ENCODE data around the gene DUSP18. TPM values are rescaled to one million over a fixed set of nuclear protein-coding genes. Genes with fewer than 3 reads are reported as not detected.

The DUSP18 gene
- polyA plus RNA-seq, 4 donors: 4.3 to 9.4 (median 7.7) TPM

- H3K36me3 ChIP-seq (ENCODE audit: control insufficient read depth in 3 of 3, insufficient read depth in 2 of 3, low read depth in 1 of 3, low read length in 3 of 3): no peaks in the 10 kb centered on the region
- no peaks in the 10 kb centered on the region for H3K27me3 ChIP-seq (ENCODE audit: control insufficient read depth in 3 of 3, insufficient read depth in 3 of 3, low read length in 3 of 3)
- FAIRE-seq: no peak
- WGBS, 3 donors: 97 to 100% (median 100%) methylated on average over 1 of the region's 1 CpG
- no peak for DNase-seq
- no peak overlapping the region for H3K4me3 ChIP-seq (ENCODE audit: low read depth in 1 of 3, low read length in 3 of 3)
- H3K9me3 ChIP-seq (ENCODE audit: control insufficient read depth in 2 of 2, insufficient read depth in 1 of 2, low read depth in 1 of 2, low read length in 1 of 2): no peaks in the 10 kb centered on the region
- no peaks in the 10 kb centered on the region for H3K4me1 ChIP-seq (ENCODE audit: control insufficient read depth in 3 of 3, insufficient read depth in 2 of 3, low read depth in 1 of 3, low read length in 2 of 3)
- no peak overlapping the region for H3K27ac ChIP-seq (ENCODE audit: low read depth in 1 of 3, low read length in 2 of 3)
Measured at GRCh38 chr22:30701872-30702271, 34.2 kb upstream of the DUSP18 start.

- peaks cover 0 to 5% (median 0%) of the 10 kb centered on the region in 3 donors for H3K4me1 ChIP-seq (ENCODE audit: control insufficient read depth in 3 of 3, insufficient read depth in 2 of 3, low read depth in 1 of 3, low read length in 2 of 3)
Measured at GRCh38 chr22:30697975-30698374, 30.3 kb upstream of the DUSP18 start.

GRCh38 chr22:30695871-30696655 is 28.4 kb upstream of the DUSP18 start:
- peaks cover 0 to 5% (median 0%) of the 10 kb centered on the region in 3 donors for H3K4me1 ChIP-seq (ENCODE audit: control insufficient read depth in 3 of 3, insufficient read depth in 2 of 3, low read depth in 1 of 3, low read length in 2 of 3)
- DNase-seq: no peak
- H3K27me3 ChIP-seq (ENCODE audit: control insufficient read depth in 3 of 3, insufficient read depth in 3 of 3, low read length in 3 of 3): peaks cover 0 to 4% (median 0%) of the 10 kb centered on the region in 3 donors
- 77 to 91% (median 86%) methylated on average over 7 of the region's 7 CpGs for WGBS, 3 donors
- H3K36me3 ChIP-seq (ENCODE audit: control insufficient read depth in 3 of 3, insufficient read depth in 2 of 3, low read depth in 1 of 3, low read length in 3 of 3): no peaks in the 10 kb centered on the region
- no peak for FAIRE-seq
- H3K4me3 ChIP-seq (ENCODE audit: low read depth in 1 of 3, low read length in 3 of 3): no peak overlapping the region
- no peaks in the 10 kb centered on the region for H3K9me3 ChIP-seq (ENCODE audit: control insufficient read depth in 2 of 2, insufficient read depth in 1 of 2, low read depth in 1 of 2, low read length in 1 of 2)
- H3K27ac ChIP-seq (ENCODE audit: low read depth in 1 of 3, low read length in 2 of 3): no peak overlapping the region

More at GRCh38 chr22:30697975-30698374, 30.3 kb upstream of the DUSP18 start:
- no peaks in the 10 kb centered on the region for H3K9me3 ChIP-seq (ENCODE audit: control insufficient read depth in 2 of 2, insufficient read depth in 1 of 2, low read depth in 1 of 2, low read length in 1 of 2)
- DNase-seq (no peak), FAIRE-seq (no peak)
- H3K36me3 ChIP-seq (ENCODE audit: control insufficient read depth in 3 of 3, insufficient read depth in 2 of 3, low read depth in 1 of 3, low read length in 3 of 3): no peaks in the 10 kb centered on the region
- H3K4me3 ChIP-seq (ENCODE audit: low read depth in 1 of 3, low read length in 3 of 3): no peak overlapping the region
- no peak overlapping the region for H3K27ac ChIP-seq (ENCODE audit: low read depth in 1 of 3, low read length in 2 of 3)
- peaks cover 0 to 4% (median 0%) of the 10 kb centered on the region in 3 donors for H3K27me3 ChIP-seq (ENCODE audit: control insufficient read depth in 3 of 3, insufficient read depth in 3 of 3, low read length in 3 of 3)
- WGBS, 3 donors: 78 to 91% (median 84%) methylated on average over 7 of the region's 7 CpGs

GRCh38 chr22:30695351-30695851 is 27.7 kb upstream of the DUSP18 start:
- 48 to 73% (median 69%) methylated on average over 13 to 15 of the region's 15 CpGs for WGBS, 3 donors
- no peak for FAIRE-seq
- H3K27ac ChIP-seq (ENCODE audit: low read depth in 1 of 3, low read length in 2 of 3): no peak overlapping the region

GRCh38 chr22:30694640-30695350 is 27.1 kb upstream of the DUSP18 start, which contains the start of gene OSBP2:
TSS of gene OSBP2 (plus strand) at chr22:30694874. CDS start at chr22:30694910, 36 bp downstream.
- Histone ChIP-seq H3K4me3 (ENCODE audit: low read depth in 1 of 3, low read length in 3 of 3) (peak within 1 kb of the TSS; percentile 23 to 66 (median 63)), H3K9me3 (ENCODE audit: control insufficient read depth in 2 of 2, insufficient read depth in 1 of 2, low read depth in 1 of 2, low read length in 1 of 2) (no peaks in the 10 kb centered on the region), H3K36me3 (ENCODE audit: control insufficient read depth in 3 of 3, insufficient read depth in 2 of 3, low read depth in 1 of 3, low read length in 3 of 3) (no peaks in the 10 kb centered on the region), H3K27me3 (ENCODE audit: control insufficient read depth in 3 of 3, insufficient read depth in 3 of 3, low read length in 3 of 3) (peaks cover 0 to 4% (median 0%) of the 10 kb centered on the region in 3 donors), H3K27ac (ENCODE audit: low read depth in 1 of 3, low read length in 2 of 3) (peak within 1 kb of the TSS in 2 of 3 donors; percentile 51 to 73), H3K4me1 (ENCODE audit: control insufficient read depth in 3 of 3, insufficient read depth in 2 of 3, low read depth in 1 of 3, low read length in 2 of 3) (peaks cover 0 to 5% (median 0%) of the 10 kb centered on the region in 3 donors)
- 1 to 7% (median 2%) methylated on average over 43 to 88 of the region's 88 CpGs for WGBS, 3 donors
- FAIRE-seq (no peak), DNase-seq (peak; percentile 39 to 61)

More at GRCh38 chr22:30695351-30695851, 27.7 kb upstream of the DUSP18 start:
- DNase-seq: no peak
- Histone ChIP-seq H3K4me3 (ENCODE audit: low read depth in 1 of 3, low read length in 3 of 3) (peak overlapping the region in 2 of 3 donors; percentile 63 to 66), H3K36me3 (ENCODE audit: control insufficient read depth in 3 of 3, insufficient read depth in 2 of 3, low read depth in 1 of 3, low read length in 3 of 3) (no peaks in the 10 kb centered on the region), H3K4me1 (ENCODE audit: control insufficient read depth in 3 of 3, insufficient read depth in 2 of 3, low read depth in 1 of 3, low read length in 2 of 3) (peaks cover 0 to 5% (median 0%) of the 10 kb centered on the region in 3 donors), H3K9me3 (ENCODE audit: control insufficient read depth in 2 of 2, insufficient read depth in 1 of 2, low read depth in 1 of 2, low read length in 1 of 2) (no peaks in the 10 kb centered on the region), H3K27me3 (ENCODE audit: control insufficient read depth in 3 of 3, insufficient read depth in 3 of 3, low read length in 3 of 3) (peaks cover 0 to 4% (median 0%) of the 10 kb centered on the region in 3 donors)

- Histone ChIP-seq H3K27ac (ENCODE audit: low read depth in 1 of 3, low read length in 2 of 3) (peak overlapping the region in 2 of 3 donors; percentile 51 to 73), H3K4me1 (ENCODE audit: control insufficient read depth in 3 of 3, insufficient read depth in 2 of 3, low read depth in 1 of 3, low read length in 2 of 3) (peaks cover 0 to 5% (median 0%) of the 10 kb centered on the region in 3 donors), H3K27me3 (ENCODE audit: control insufficient read depth in 3 of 3, insufficient read depth in 3 of 3, low read length in 3 of 3) (peaks cover 0 to 4% (median 0%) of the 10 kb centered on the region in 3 donors), H3K36me3 (ENCODE audit: control insufficient read depth in 3 of 3, insufficient read depth in 2 of 3, low read depth in 1 of 3, low read length in 3 of 3) (no peaks in the 10 kb centered on the region), H3K9me3 (ENCODE audit: control insufficient read depth in 2 of 2, insufficient read depth in 1 of 2, low read depth in 1 of 2, low read length in 1 of 2) (no peaks in the 10 kb centered on the region), H3K4me3 (ENCODE audit: low read depth in 1 of 3, low read length in 3 of 3) (peak overlapping the region; percentile 17 to 63 (median 52))
- peak; percentile 49 to 85 for DNase-seq
- 0 to 1% (median 1%) methylated on average over 21 to 37 of the region's 38 CpGs for WGBS, 3 donors
- FAIRE-seq: no peak
Measured at GRCh38 chr22:30694171-30694639, 26.5 kb upstream of the DUSP18 start.

GRCh38 chr22:30691204-30691603 is 23.5 kb upstream of the DUSP18 start:
- Histone ChIP-seq H3K27ac (ENCODE audit: low read depth in 1 of 3, low read length in 2 of 3) (no peak overlapping the region), H3K27me3 (ENCODE audit: control insufficient read depth in 3 of 3, insufficient read depth in 3 of 3, low read length in 3 of 3) (peaks cover 0 to 4% (median 0%) of the 10 kb centered on the region in 3 donors), H3K4me3 (ENCODE audit: low read depth in 1 of 3, low read length in 3 of 3) (no peak overlapping the region), H3K4me1 (ENCODE audit: control insufficient read depth in 3 of 3, insufficient read depth in 2 of 3, low read depth in 1 of 3, low read length in 2 of 3) (peaks cover 0 to 5% (median 0%) of the 10 kb centered on the region in 3 donors), H3K9me3 (ENCODE audit: control insufficient read depth in 2 of 2, insufficient read depth in 1 of 2, low read depth in 1 of 2, low read length in 1 of 2) (no peaks in the 10 kb centered on the region), H3K36me3 (ENCODE audit: control insufficient read depth in 3 of 3, insufficient read depth in 2 of 3, low read depth in 1 of 3, low read length in 3 of 3) (no peaks in the 10 kb centered on the region)
- DNase-seq (no peak), FAIRE-seq (no peak)
- 61 to 74% (median 63%) methylated on average over 1 of the region's 1 CpG for WGBS, 3 donors

GRCh38 chr22:30689622-30690021 is 21.9 kb upstream of the DUSP18 start:
- H3K36me3 ChIP-seq (ENCODE audit: control insufficient read depth in 3 of 3, insufficient read depth in 2 of 3, low read depth in 1 of 3, low read length in 3 of 3): no peaks in the 10 kb centered on the region
- FAIRE-seq (no peak), DNase-seq (no peak)
- no peaks in the 10 kb centered on the region for H3K9me3 ChIP-seq (ENCODE audit: control insufficient read depth in 2 of 2, insufficient read depth in 1 of 2, low read depth in 1 of 2, low read length in 1 of 2)
- H3K4me1 ChIP-seq (ENCODE audit: control insufficient read depth in 3 of 3, insufficient read depth in 2 of 3, low read depth in 1 of 3, low read length in 2 of 3): no peaks in the 10 kb centered on the region
- H3K27ac ChIP-seq (ENCODE audit: low read depth in 1 of 3, low read length in 2 of 3): no peak overlapping the region
- 25 to 66% (median 49%) methylated on average over 1 of the region's 1 CpG for whole genome bisulfite sequencing, 3 donors
- no peaks in the 10 kb centered on the region for H3K27me3 ChIP-seq (ENCODE audit: control insufficient read depth in 3 of 3, insufficient read depth in 3 of 3, low read length in 3 of 3)
- H3K4me3 ChIP-seq (ENCODE audit: low read depth in 1 of 3, low read length in 3 of 3): no peak overlapping the region
